H1 (cell line): ENCODE results near the gene NDUFAF3. TPM values are rescaled to one million over a fixed set of nuclear protein-coding genes. Genes with fewer than 3 reads are reported as not detected.

Source experiments
- CTCF ChIA-PET: fragments of 300-600 bp; sonication (Branson Sonifier 250); formaldehyde crosslinking; loops from one replicate; lab custom pipeline; 2021; ENCODE audit not compliant: partially characterized antibody; lab: Charles Lee
- POLR2A ChIA-PET: fragments of 300-600 bp; sonication (Branson Sonifier 250); formaldehyde crosslinking; loops from one replicate; lab custom pipeline; 2021; ENCODE audit warnings: inconsistent platforms; ENCODE audit not compliant: partially characterized antibody; lab: Charles Lee
- DNase-seq, 2 experiments: peaks; one replicate each; pipeline versions ENCODE4 v3.0.0 to v3.0.0-alpha.2; 2010 to 2022; ENCODE audit warnings: low spot score in 2 of 2, low read depth in 1 of 2, mixed read lengths in 1 of 2
- FAIRE-seq: peaks from 2 replicates; lab custom pipeline; 2011; peaks lifted over from hg19 to GRCh38; lab: Jason Lieb, UNC
- H2AFZ ChIP-seq: 2 replicates; pipeline ENCODE4 v1.8.1; 2012; ENCODE audit warnings: low read length, inconsistent platforms
- H2AK5ac ChIP-seq: 2 replicates; pipeline ENCODE4 v1.6.1; 2013; ENCODE audit warnings: low read depth, low read length
- H2BK120ac ChIP-seq: replicated peaks from 2 replicates; pipeline ENCODE3; 2013; ENCODE audit warnings: low read depth, low read length, inconsistent platforms
- H2BK12ac ChIP-seq: 2 replicates; pipeline ENCODE4 v1.6.1; 2013; ENCODE audit warnings: low read depth, low read length
- H2BK15ac ChIP-seq: 2 replicates; pipeline ENCODE4 v1.6.1; 2013; ENCODE audit warnings: low read length
- H2BK20ac ChIP-seq: 2 replicates; pipeline ENCODE4 v1.6.1; 2013; ENCODE audit warnings: low read length
- H2BK5ac ChIP-seq: 2 replicates; pipeline ENCODE4 v1.6.1; 2013; ENCODE audit warnings: low read depth, low read length
- H3K14ac ChIP-seq: 2 replicates; pipeline ENCODE4 v1.6.1; 2013; ENCODE audit warnings: inconsistent platforms; ENCODE audit not compliant: insufficient read length
- H3K18ac ChIP-seq: 2 replicates; pipeline ENCODE4 v1.6.1; 2013; ENCODE audit warnings: low read length; ENCODE audit errors: extremely low read depth
- H3K23ac ChIP-seq: 2 replicates; pipeline ENCODE4 v1.6.1; 2013; ENCODE audit warnings: inconsistent platforms; ENCODE audit not compliant: insufficient read length
- H3K23me2 ChIP-seq: 2 replicates; pipeline ENCODE4 v1.6.1; 2013; ENCODE audit warnings: low read depth, low read length
- H3K27ac ChIP-seq: 2 replicates; pipeline ENCODE4 v1.6.1; 2011; ENCODE audit warnings: low read depth, low read length, inconsistent platforms
- H3K27me3 ChIP-seq, 4 experiments: replicated peaks in 1 of 4; 1 replicate in 1 of 4; 2 replicates in 3 of 4; pipeline versions ENCODE4 v1.6.1 to v1.8.1; 2011 to 2013; ENCODE audit warnings: low read length in 3 of 4, mild to moderate bottlenecking in 3 of 4, inconsistent platforms in 2 of 4, mixed read lengths in 2 of 4, moderate library complexity in 1 of 4; ENCODE audit not compliant: control insufficient read depth in 3 of 4, insufficient read depth in 3 of 4; ENCODE audit errors: extremely low read depth in 1 of 4
- H3K36me3 ChIP-seq, 4 experiments: 2 replicates each; pipeline versions ENCODE4 v1.6.1 to v1.8.1; 2011 to 2013; ENCODE audit warnings: mild to moderate bottlenecking in 4 of 4, low read length in 3 of 4, moderate library complexity in 2 of 4, control low read depth in 1 of 4, inconsistent platforms in 1 of 4; ENCODE audit not compliant: insufficient read depth in 4 of 4, control insufficient read depth in 2 of 4
- H3K4ac ChIP-seq: replicated peaks from 2 replicates; pipeline ENCODE3; 2013; ENCODE audit warnings: low read length, low read depth, mixed read lengths, inconsistent platforms; ENCODE audit not compliant: insufficient read length
- H3K4me1 ChIP-seq, 4 experiments: replicated peaks in 1 of 4; 1 replicate in 1 of 4; 2 replicates in 3 of 4; pipeline versions ENCODE4 v1.6.1 to v1.8.1; 2011 to 2013; ENCODE audit warnings: low read length in 3 of 4, inconsistent platforms in 2 of 4, mixed read lengths in 1 of 4; ENCODE audit not compliant: insufficient read depth in 4 of 4, control insufficient read depth in 3 of 4
- H3K4me2 ChIP-seq, 2 experiments: 2 replicates each; pipeline versions ENCODE4 v1.6.1 to v1.8.1; 2011 to 2013; ENCODE audit warnings: low read depth in 2 of 2, low read length in 2 of 2, control low read depth in 1 of 2, inconsistent platforms in 1 of 2, mild to moderate bottlenecking in 1 of 2; ENCODE audit not compliant: insufficient read depth in 1 of 2
- H3K4me3 ChIP-seq, 4 experiments: fragments of 200-600, 300-600 bp in 1 of 4; sonication (generic), shearing (Covaris generic), sonication (Bioruptor Twin) in 1 of 4; 2 replicates each; pipeline versions ENCODE4 v1.5.1 to v1.8.1; 2011 to 2016; ENCODE audit warnings: low read length in 4 of 4, low read depth in 3 of 4, control low read depth in 2 of 4, inconsistent platforms in 2 of 4, mild to moderate bottlenecking in 2 of 4, mixed read lengths in 1 of 4, moderate library complexity in 1 of 4; ENCODE audit not compliant: insufficient read depth in 2 of 4; ENCODE audit errors: extremely low read depth in 1 of 4
- H3K56ac ChIP-seq: replicated peaks from 2 replicates; pipeline ENCODE3; 2013; ENCODE audit warnings: low read depth, mild to moderate bottlenecking, mixed read lengths, low read length, inconsistent platforms; ENCODE audit not compliant: insufficient read length
- H3K79me1 ChIP-seq: 2 replicates; pipeline ENCODE4 v1.6.1; 2013; ENCODE audit warnings: low read depth, low read length, control low read depth
- H3K79me2 ChIP-seq, 2 experiments: 2 replicates each; pipeline versions ENCODE4 v1.6.1 to v1.8.1; 2012 to 2013; ENCODE audit warnings: low read length in 2 of 2, mild to moderate bottlenecking in 2 of 2, inconsistent platforms in 1 of 2; ENCODE audit not compliant: insufficient read depth in 2 of 2, control insufficient read depth in 1 of 2
- H3K9ac ChIP-seq, 4 experiments: replicated peaks in 1 of 4; 1 replicate in 1 of 4; 2 replicates in 3 of 4; pipeline versions ENCODE4 v1.6.1 to v1.8.1; 2011 to 2013; ENCODE audit warnings: low read depth in 3 of 4, low read length in 3 of 4, control low read depth in 2 of 4, mild to moderate bottlenecking in 2 of 4, moderate library complexity in 2 of 4, inconsistent platforms in 1 of 4; ENCODE audit errors: extremely low read depth in 1 of 4
- H3K9me3 ChIP-seq, 2 experiments: 2 replicates each; pipeline versions ENCODE4 v1.6.1 to v1.8.1; 2012 to 2013; ENCODE audit warnings: mild to moderate bottlenecking in 2 of 2, moderate library complexity in 2 of 2, control low read depth in 1 of 2, inconsistent platforms in 1 of 2, low read depth in 1 of 2, low read length in 1 of 2, mixed read lengths in 1 of 2; ENCODE audit not compliant: insufficient read depth in 2 of 2
- H4K20me1 ChIP-seq, 2 experiments: replicated peaks in 1 of 2; 2 replicates each; pipeline versions ENCODE3 to v1.8.1; 2011 to 2013; ENCODE audit warnings: inconsistent platforms in 2 of 2, low read length in 2 of 2, mild to moderate bottlenecking in 1 of 2; ENCODE audit not compliant: insufficient read depth in 2 of 2, control insufficient read depth in 1 of 2
- H4K5ac ChIP-seq: 2 replicates; pipeline ENCODE4 v1.6.1; 2013; ENCODE audit warnings: low read length, low read depth, mixed read lengths, inconsistent platforms; ENCODE audit not compliant: insufficient read length
- H4K8ac ChIP-seq: 2 replicates; pipeline ENCODE4 v1.8.0; 2013; ENCODE audit warnings: mild to moderate bottlenecking, moderate library complexity, low read length, inconsistent platforms; ENCODE audit not compliant: insufficient read depth; ENCODE audit errors: extremely low read depth
- H4K91ac ChIP-seq: replicated peaks from 2 replicates; pipeline ENCODE3; 2013; ENCODE audit warnings: low read length, mixed read lengths, inconsistent platforms; ENCODE audit not compliant: insufficient read length
- CEBPB ChIP-seq: IDR thresholded peaks from 2 replicates; pipeline ENCODE4 v1.6.1; 2012; ENCODE audit warnings: low read depth, low read length
- CTCF ChIP-seq, 3 experiments: IDR thresholded peaks; 1 replicate in 2 of 3; 2 replicates in 1 of 3; pipeline versions ENCODE4 v1.5.1 to v1.6.1; 2011; ENCODE audit warnings: low read length in 3 of 3, mild to moderate bottlenecking in 3 of 3, inconsistent platforms in 2 of 3, low read depth in 1 of 3, moderate library complexity in 1 of 3; ENCODE audit not compliant: insufficient read depth in 1 of 3; ENCODE audit errors: control extremely low read depth in 1 of 3
- POLR2A ChIP-seq, 2 experiments: IDR thresholded peaks; 1 replicate in 1 of 2; 2 replicates in 1 of 2; pipeline ENCODE4 v1.6.1; 2011; ENCODE audit warnings: low read depth in 2 of 2, low read length in 2 of 2, mild to moderate bottlenecking in 2 of 2; ENCODE audit errors: control extremely low read depth in 1 of 2
- POLR2AphosphoS5 ChIP-seq: IDR thresholded peaks from 2 replicates; pipeline ENCODE4 v1.6.1; 2011; ENCODE audit warnings: low read depth, low read length
- WGBS, 2 experiments: shearing (Covaris generic) in 1 of 2; methylation state at CpG; one replicate each; pipeline versions ENCODE4 v1.1.6 to v1.1.7; 2013 to 2015; ENCODE audit warnings: low lambda C conversion rate in 2 of 2, mixed read lengths in 2 of 2, inconsistent platforms in 1 of 2, low coverage in 1 of 2, missing lambda C conversion rate in 1 of 2; ENCODE audit not compliant: insufficient replicate concordance in 2 of 2, insufficient coverage in 1 of 2, insufficient read length in 1 of 2; ENCODE audit errors: extremely low coverage in 1 of 2, missing lambda C conversion rate in 1 of 2; 5-methylcytosine and 5-hydroxymethylcytosine counted together
- polyA plus RNA-seq, 7 experiments: library from polyadenylated mRNA; depleted of rRNA in 3 of 7; stranded (reverse) in 5 of 7; unstranded in 2 of 7; fragments of >200 nt in 5 of 7; fragments of 200-250 nt in 2 of 7; gene quantifications; 1 replicate in 5 of 7; 2 replicates in 1 of 7; 4 replicates in 1 of 7; pipeline versions ENCODE4 v1.2.1 to v1.2.3, GENCODE V29; 2011 to 2013; ENCODE audit warnings: missing spikeins in 2 of 7, mixed read lengths in 2 of 7
- total RNA-seq: library from RNA; stranded (reverse); fragmentation: NEBNext Ultra II Directional; extraction: Animal tissue kit (Norgen Biotek cat#: 25700); gene quantifications from 2 replicates; pipeline ENCODE4 v1.2.1, GENCODE V29; 2021

Gene NDUFAF3
- total and polyA plus RNA-seq, 2 of the 8 experiments (the other 6 are each of a cell fraction or from before 2014, with no cell fraction given), result 27.8 to 45.5 TPM

- H2BK15ac ChIP-seq, result no peak overlapping the region
- peaks cover 38 to 55% (median 46%) of the 10 kb centered on the region in 4 experiments for H3K36me3 ChIP-seq
- H3K23me2 ChIP-seq, result peaks cover 18% of the 10 kb centered on the region
- peaks cover 8 to 19% of the 10 kb centered on the region in 2 experiments for H4K20me1 ChIP-seq
- no peaks in the 10 kb centered on the region for H3K9me3 ChIP-seq
- H3K4me2 ChIP-seq, result no peak overlapping the region
- peaks cover 0 to 18% (median 11%) of the 10 kb centered on the region in 4 experiments; a peak in 6 of 7 replicates for H3K4me1 ChIP-seq
- H2BK5ac ChIP-seq, result no peak overlapping the region
- FAIRE-seq (no peak), DNase-seq (no peak)
- H4K91ac ChIP-seq, result no peak overlapping the region
- no peak overlapping the region for H4K8ac ChIP-seq
- 96% methylated on average over 8 of the region's 8 CpGs; no CpG with 5 or more reads in 1 of the 2 experiments for WGBS, 2 experiments
- TF ChIP-seq POLR2A (IDR thresholded peaks at IDR 0.05; ENCODE audit: control extremely low read depth in 1 of 2, low read depth in 2 of 2, low read length in 2 of 2), result peak in 1 of 2 experiments; percentile 14; a peak in 1 of 3 replicates
- TF ChIP-seq CEBPB, result no peak
- peak; percentile 21; the same call in 1 of the 2 replicates for TF ChIP-seq POLR2AphosphoS5
- TF ChIP-seq CTCF (IDR thresholded peaks at IDR 0.05; ENCODE audit: control extremely low read depth in 1 of 3, insufficient read depth in 1 of 3, low read depth in 1 of 3, low read length in 3 of 3), result no peak
- H3K79me2 ChIP-seq, result peaks cover 4 to 25% of the 10 kb centered on the region in 2 experiments; a peak in 3 of 4 replicates
- H3K14ac ChIP-seq, result no peak overlapping the region
- peaks cover 6% of the 10 kb centered on the region for H3K79me1 ChIP-seq
- H3K27me3 ChIP-seq, result no peaks in the 10 kb centered on the region; a peak in 1 of 7 replicates
- H2AFZ ChIP-seq, result no peak overlapping the region
- no peak overlapping the region for H3K4ac ChIP-seq
- H3K23ac ChIP-seq, result no peak overlapping the region
- no peak overlapping the region for H2BK120ac ChIP-seq
- no peak overlapping the region for H2BK20ac ChIP-seq
- ChIA-PET POLR2A (interaction anchor here (0.7 to 33.9 kb wide), 14 partner anchors 8 to 79 kb away, joined by 3 to 1518 read pairs (median 4); partner anchors contain the start of genes DALRD3, P4HTM, QARS1 and QRICH1), CTCF (interaction anchor here (0.6 to 24.3 kb wide), 5 partner anchors 14 to 71 kb away, joined by 3 to 467 read pairs (median 6); partner anchors contain the start of genes P4HTM and WDR6)
- H3K4me3 ChIP-seq, result no peak overlapping the region
- H3K9ac ChIP-seq, result no peak overlapping the region
- H3K18ac ChIP-seq, result no peak overlapping the region
- no peak overlapping the region; the same call in 1 of the 2 replicates for H3K27ac ChIP-seq
- H2AK5ac ChIP-seq, result no peak overlapping the region
- H2BK12ac ChIP-seq, result no peak overlapping the region
- no peak overlapping the region for H4K5ac ChIP-seq
- no peak overlapping the region for H3K56ac ChIP-seq
Observed at GRCh38 chr3:49025793-49026520, 4.0 kb downstream of the NDUFAF3 start.
